ENCODE measurements around the gene PARD3B.

The PARD3B gene

GRCh38 chr2:204672772-204673171, 127.5 kb downstream of the PARD3B start:
- Mint-ChIP-seq H3K36me3 (ENCODE audit: insufficient read depth) (no peaks in the 10 kb centered on the region), H3K4me3 (no peak overlapping the region), H3K27ac (ENCODE audit: low read depth) (no peak overlapping the region), H3K27me3 (peaks cover 19% of the 10 kb centered on the region), H3K4me1 (no peaks in the 10 kb centered on the region), H3K9me3 (no peaks in the 10 kb centered on the region)
- ATAC-seq (replicated peaks; ENCODE audit: extremely low read depth, poor library complexity, severe bottlenecking) (no peak), DNase-seq (ENCODE audit: low spot score in 2 of 2) (no peak)

- Mint-ChIP-seq H3K4me1 (no peaks in the 10 kb centered on the region), H3K36me3 (ENCODE audit: insufficient read depth) (no peaks in the 10 kb centered on the region), H3K27me3 (peaks cover 19% of the 10 kb centered on the region), H3K4me3 (no peak overlapping the region), H3K27ac (ENCODE audit: low read depth) (no peak overlapping the region), H3K9me3 (no peaks in the 10 kb centered on the region)
- DNase-seq (ENCODE audit: low spot score in 2 of 2), result no peak
- no peak for ATAC-seq (replicated peaks; ENCODE audit: extremely low read depth, poor library complexity, severe bottlenecking)
Observed at GRCh38 chr2:204673877-204674276, 128.6 kb downstream of the PARD3B start.

DNA sequence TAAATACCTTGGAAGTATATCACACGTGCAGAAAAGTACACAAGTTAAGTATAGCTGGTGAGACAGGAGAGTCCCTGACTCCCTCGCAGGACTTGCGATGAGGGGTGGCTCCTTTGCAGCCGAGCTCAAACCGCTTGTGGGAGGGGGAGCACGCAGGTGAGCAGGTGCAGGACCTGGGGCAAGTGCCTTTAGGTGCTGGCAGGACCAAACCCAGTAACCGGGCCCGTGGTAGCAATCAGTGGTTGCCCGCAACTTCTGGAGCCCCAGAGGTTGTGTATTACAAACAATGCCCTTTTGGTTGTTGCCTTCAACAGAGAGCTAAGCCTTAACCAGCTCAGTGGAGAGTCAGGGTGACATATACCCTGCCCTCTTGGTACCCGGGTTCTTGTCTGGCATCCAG, 132.8 kb downstream of the PARD3B start:
- no peak overlapping the region for H3K27ac Mint-ChIP-seq (ENCODE audit: low read depth)
- peaks cover 10% of the 10 kb centered on the region for H3K27me3 Mint-ChIP-seq
- no peaks in the 10 kb centered on the region for H3K36me3 Mint-ChIP-seq (ENCODE audit: insufficient read depth)
- DNase-seq (ENCODE audit: low spot score in 2 of 2), result no peak
- H3K4me3 Mint-ChIP-seq, result no peak overlapping the region
- no peaks in the 10 kb centered on the region for H3K4me1 Mint-ChIP-seq
- ATAC-seq (replicated peaks; ENCODE audit: extremely low read depth, poor library complexity, severe bottlenecking), result no peak
- H3K9me3 Mint-ChIP-seq, result no peaks in the 10 kb centered on the region

DNA sequence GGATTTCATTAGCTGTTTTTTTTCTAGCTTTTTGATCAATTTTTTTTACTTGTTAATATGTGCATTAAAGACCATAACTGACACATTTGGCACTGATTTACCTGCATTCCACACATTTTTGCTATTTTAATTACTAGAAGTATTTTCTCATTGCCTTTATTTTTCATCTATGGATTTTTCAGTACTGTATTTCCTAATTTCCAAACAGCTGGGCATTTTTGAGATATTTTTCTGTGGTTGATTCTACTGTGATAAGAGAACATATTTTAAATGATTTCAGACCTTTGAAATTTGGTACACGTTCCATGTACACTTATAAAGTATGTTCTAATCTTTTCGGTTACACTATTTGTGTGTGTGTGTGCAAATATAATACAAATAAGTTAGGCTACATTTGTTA, 135.3 kb downstream of the PARD3B start:
- DNase-seq (ENCODE audit: low spot score in 2 of 2) (no peak), ATAC-seq (replicated peaks; ENCODE audit: extremely low read depth, poor library complexity, severe bottlenecking) (no peak)
- H3K4me3 Mint-ChIP-seq, result no peak overlapping the region
- no peaks in the 10 kb centered on the region for H3K36me3 Mint-ChIP-seq (ENCODE audit: insufficient read depth)
- H3K9me3 Mint-ChIP-seq, result no peaks in the 10 kb centered on the region
- no peak overlapping the region for H3K27ac Mint-ChIP-seq (ENCODE audit: low read depth)
- H3K27me3 Mint-ChIP-seq, result no peaks in the 10 kb centered on the region
- H3K4me1 Mint-ChIP-seq, result no peaks in the 10 kb centered on the region

- Mint-ChIP-seq H3K27me3 (no peaks in the 10 kb centered on the region), H3K9me3 (no peaks in the 10 kb centered on the region), H3K27ac (ENCODE audit: low read depth) (no peak overlapping the region)
Observed at GRCh38 chr2:204681412-204681811, 136.1 kb downstream of the PARD3B start.

GRCh38 chr2:204683384-204683783, 138.1 kb downstream of the PARD3B start:
- H3K4me3 Mint-ChIP-seq, result no peak overlapping the region
- DNase-seq (ENCODE audit: low spot score in 2 of 2) (no peak), ATAC-seq (replicated peaks; ENCODE audit: extremely low read depth, poor library complexity, severe bottlenecking) (no peak)
- no peaks in the 10 kb centered on the region for H3K36me3 Mint-ChIP-seq (ENCODE audit: insufficient read depth)
- no peaks in the 10 kb centered on the region for H3K27me3 Mint-ChIP-seq
- H3K9me3 Mint-ChIP-seq, result no peaks in the 10 kb centered on the region
- H3K4me1 Mint-ChIP-seq, result no peaks in the 10 kb centered on the region
- no peak overlapping the region for H3K27ac Mint-ChIP-seq (ENCODE audit: low read depth)

More at GRCh38 chr2:204681412-204681811, 136.1 kb downstream of the PARD3B start:
- no peaks in the 10 kb centered on the region for H3K4me1 Mint-ChIP-seq
- H3K36me3 Mint-ChIP-seq (ENCODE audit: insufficient read depth), result no peaks in the 10 kb centered on the region
- DNase-seq (ENCODE audit: low spot score in 2 of 2) (no peak), ATAC-seq (replicated peaks; ENCODE audit: extremely low read depth, poor library complexity, severe bottlenecking) (no peak)
- no peak overlapping the region for H3K4me3 Mint-ChIP-seq

- Mint-ChIP-seq H3K27ac (ENCODE audit: low read depth) (no peak overlapping the region), H3K4me1 (no peaks in the 10 kb centered on the region), H3K4me3 (no peak overlapping the region), H3K27me3 (no peaks in the 10 kb centered on the region), H3K36me3 (ENCODE audit: insufficient read depth) (no peaks in the 10 kb centered on the region), H3K9me3 (no peaks in the 10 kb centered on the region)
- DNase-seq (ENCODE audit: low spot score in 2 of 2) (no peak), ATAC-seq (replicated peaks; ENCODE audit: extremely low read depth, poor library complexity, severe bottlenecking) (no peak)
Observed at GRCh38 chr2:204686406-204686805, 141.1 kb downstream of the PARD3B start.

DNA sequence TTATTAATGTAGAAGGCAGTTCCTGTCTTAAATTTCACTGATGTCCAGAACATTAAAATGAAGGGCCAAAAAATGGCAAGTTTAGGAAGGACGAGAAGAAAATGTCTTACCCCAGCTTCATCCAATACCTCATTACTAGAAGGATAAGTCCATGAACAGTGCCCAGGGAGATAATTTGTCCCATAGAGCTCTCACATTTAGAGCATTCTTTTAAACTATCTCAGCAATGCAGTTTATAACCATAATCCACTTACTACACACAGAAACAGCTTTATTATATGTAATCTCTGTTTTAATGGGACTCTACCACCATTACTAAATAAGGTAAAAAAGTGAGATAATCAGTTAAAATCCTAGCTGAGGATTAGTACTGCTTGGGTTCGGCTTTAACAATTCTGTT, 142.5 kb downstream of the PARD3B start:
- Mint-ChIP-seq H3K27me3 (no peaks in the 10 kb centered on the region), H3K27ac (ENCODE audit: low read depth) (no peak overlapping the region), H3K4me1 (no peaks in the 10 kb centered on the region), H3K9me3 (no peaks in the 10 kb centered on the region), H3K4me3 (no peak overlapping the region), H3K36me3 (ENCODE audit: insufficient read depth) (no peaks in the 10 kb centered on the region)
- ATAC-seq (replicated peaks; ENCODE audit: extremely low read depth, poor library complexity, severe bottlenecking) (no peak), DNase-seq (ENCODE audit: low spot score in 2 of 2) (no peak)

DNA sequence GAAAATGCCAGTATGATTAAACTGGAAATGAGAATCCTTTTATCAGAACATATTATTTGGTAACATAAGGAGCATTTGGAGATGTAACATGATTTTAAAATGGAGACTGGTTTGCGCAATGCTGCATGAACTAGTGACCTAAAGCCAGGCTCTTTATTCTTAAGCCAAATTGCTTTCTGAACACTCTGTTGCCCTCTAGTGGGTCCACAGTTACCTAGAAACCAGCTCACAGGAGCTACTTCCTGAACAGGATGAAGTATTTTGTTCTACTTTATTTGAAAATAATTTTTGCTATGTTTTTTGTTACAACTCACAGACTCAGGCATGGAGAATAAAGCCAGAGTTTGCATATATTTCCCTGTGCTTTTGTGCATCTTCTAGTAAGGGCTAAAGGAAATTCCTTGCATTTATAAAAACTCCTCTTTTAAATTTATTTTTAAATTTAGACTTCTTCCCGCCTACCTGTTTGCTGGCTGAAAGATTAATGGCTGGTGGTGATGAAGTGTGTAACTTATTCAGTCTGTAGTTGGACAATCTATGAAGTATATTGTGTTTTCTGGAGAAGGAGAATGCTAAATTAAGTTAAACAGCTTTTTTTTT, 146.7 kb downstream of the PARD3B start:
- no peak overlapping the region for H3K27ac Mint-ChIP-seq (ENCODE audit: low read depth)
- no peaks in the 10 kb centered on the region for H3K36me3 Mint-ChIP-seq (ENCODE audit: insufficient read depth)
- no peaks in the 10 kb centered on the region for H3K4me1 Mint-ChIP-seq
- no peak overlapping the region for H3K4me3 Mint-ChIP-seq
- ATAC-seq (replicated peaks; ENCODE audit: extremely low read depth, poor library complexity, severe bottlenecking), result no peak
- H3K27me3 Mint-ChIP-seq, result no peaks in the 10 kb centered on the region
- H3K9me3 Mint-ChIP-seq, result no peaks in the 10 kb centered on the region
- no peak for DNase-seq (ENCODE audit: low spot score in 2 of 2)

DNA sequence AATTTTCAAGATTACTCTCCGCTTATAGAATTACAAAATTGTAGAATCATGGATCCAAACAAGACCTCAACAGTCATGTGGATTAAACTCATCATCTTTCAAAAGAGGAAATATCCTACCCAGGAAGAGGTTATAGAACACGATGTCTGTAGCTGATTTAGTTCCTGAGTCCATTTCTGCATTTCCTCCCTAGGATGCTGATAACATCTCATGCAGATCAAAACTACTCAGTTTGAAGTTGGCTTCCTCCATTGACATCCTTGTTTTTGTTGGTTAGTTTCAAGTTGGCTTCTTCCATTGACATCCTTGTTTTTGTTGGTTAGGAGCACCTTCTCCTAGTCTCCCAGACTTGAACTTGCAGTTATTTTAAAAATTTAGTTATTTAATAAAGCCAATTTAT, 147.5 kb downstream of the PARD3B start:
- no peak for ATAC-seq (replicated peaks; ENCODE audit: extremely low read depth, poor library complexity, severe bottlenecking)
- Mint-ChIP-seq H3K4me3 (no peak overlapping the region), H3K9me3 (no peaks in the 10 kb centered on the region), H3K4me1 (no peaks in the 10 kb centered on the region), H3K27me3 (no peaks in the 10 kb centered on the region), H3K27ac (ENCODE audit: low read depth) (no peak overlapping the region), H3K36me3 (ENCODE audit: insufficient read depth) (no peaks in the 10 kb centered on the region)
- DNase-seq (ENCODE audit: low spot score in 2 of 2), result no peak

DNA sequence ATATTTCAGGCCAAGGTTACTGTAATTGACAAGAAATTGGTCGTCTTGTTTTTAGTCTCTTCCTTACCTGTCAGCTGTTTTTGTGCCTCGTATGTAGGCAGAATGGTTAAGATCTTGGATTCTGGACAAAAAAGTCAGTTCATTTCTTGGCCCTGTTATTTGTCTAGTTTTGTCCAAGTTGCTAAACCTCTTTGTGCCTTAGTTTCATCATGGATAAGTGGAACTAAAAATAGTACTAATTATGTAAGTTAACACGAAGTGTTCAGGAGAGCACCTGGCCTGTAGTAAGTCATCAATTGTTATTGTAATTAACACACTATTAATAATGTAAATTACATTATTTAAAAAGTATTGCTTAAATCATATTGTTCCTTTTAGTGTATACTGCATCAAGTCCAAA, 148.0 kb downstream of the PARD3B start:
- H3K36me3 Mint-ChIP-seq (ENCODE audit: insufficient read depth), result no peaks in the 10 kb centered on the region
- no peak overlapping the region for H3K4me3 Mint-ChIP-seq
- DNase-seq (ENCODE audit: low spot score in 2 of 2) (no peak), ATAC-seq (replicated peaks; ENCODE audit: extremely low read depth, poor library complexity, severe bottlenecking) (no peak)
- no peaks in the 10 kb centered on the region for H3K27me3 Mint-ChIP-seq
- H3K27ac Mint-ChIP-seq (ENCODE audit: low read depth), result no peak overlapping the region
- no peaks in the 10 kb centered on the region for H3K9me3 Mint-ChIP-seq
- no peaks in the 10 kb centered on the region for H3K4me1 Mint-ChIP-seq

- Mint-ChIP-seq H3K4me3 (no peak overlapping the region), H3K4me1 (no peaks in the 10 kb centered on the region), H3K36me3 (ENCODE audit: insufficient read depth) (no peaks in the 10 kb centered on the region), H3K9me3 (no peaks in the 10 kb centered on the region), H3K27me3 (no peaks in the 10 kb centered on the region), H3K27ac (ENCODE audit: low read depth) (no peak overlapping the region)
- ATAC-seq (replicated peaks; ENCODE audit: extremely low read depth, poor library complexity, severe bottlenecking) (no peak), DNase-seq (ENCODE audit: low spot score in 2 of 2) (no peak)
Observed at GRCh38 chr2:204695506-204695905, 150.2 kb downstream of the PARD3B start.

GRCh38 chr2:204696124-204696523, 150.8 kb downstream of the PARD3B start:
- H3K36me3 Mint-ChIP-seq (ENCODE audit: insufficient read depth), result no peaks in the 10 kb centered on the region
- no peaks in the 10 kb centered on the region for H3K4me1 Mint-ChIP-seq
- DNase-seq (ENCODE audit: low spot score in 2 of 2) (no peak), ATAC-seq (replicated peaks; ENCODE audit: extremely low read depth, poor library complexity, severe bottlenecking) (no peak)
- no peaks in the 10 kb centered on the region for H3K9me3 Mint-ChIP-seq
- H3K27me3 Mint-ChIP-seq, result no peaks in the 10 kb centered on the region
- H3K4me3 Mint-ChIP-seq, result no peak overlapping the region
- no peak overlapping the region for H3K27ac Mint-ChIP-seq (ENCODE audit: low read depth)
